Endometrial microvascular endothelial cells (primary cell): ENCODE results near the gene NRF1. TPM values are rescaled to one million over a fixed set of nuclear protein-coding genes. Genes with fewer than 3 reads are reported as not detected.
"Not testable (repeated sequence)": the region's sequence is repeated elsewhere in the genome, so short reads cannot be mapped to it uniquely, and the experiment has no call there.

Experiments used
- in situ Hi-C: cut with HindIII; loops from 2 replicates; pipeline ENCODE4 v1.10.0; 2017; ENCODE audit warnings: low sequenced_read_pairs, low pct_unique_long_range_greater_than_20kb; ENCODE audit errors: inconsistent ontology term
- total RNA-seq: library from RNA; depleted of rRNA; stranded (reverse); fragments of >200 nt; gene quantifications from one replicate; pipeline ENCODE4 v1.2.3, GENCODE V29; 2015; ENCODE audit errors: inconsistent ontology term

NRF1 gene
- total RNA-seq, 1 donor from 2014 or later, result 8.4 TPM

- in situ Hi-C loops, result no loop called here
Observed at GRCh38 chr7:129670656-129671055, 59.1 kb downstream of the NRF1 start.

DNA sequence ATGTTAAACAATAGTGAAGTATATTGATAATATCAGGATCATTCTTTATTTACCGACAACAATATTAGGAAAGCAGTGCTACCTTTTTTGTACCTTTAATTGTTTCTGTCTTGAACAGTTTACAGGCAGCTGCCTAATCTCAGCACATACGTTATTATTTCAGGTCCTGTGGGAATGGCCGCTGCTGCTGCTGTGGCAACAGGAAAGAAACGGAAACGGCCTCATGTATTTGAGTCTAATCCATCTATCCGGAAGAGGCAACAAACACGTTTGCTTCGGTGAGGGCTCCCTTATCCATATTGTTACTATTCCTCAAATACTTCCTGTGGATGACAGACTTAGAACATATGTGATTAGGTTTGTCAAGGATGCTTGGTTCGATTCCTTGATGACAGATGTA lies 59.7 kb downstream of the NRF1 start:
- in situ Hi-C loops, result no loop called here

- in situ Hi-C loops, result not testable (repeated sequence)
Observed at GRCh38 chr7:129674475-129674874, 63.0 kb downstream of the NRF1 start.

- in situ Hi-C loops, result no loop called here
Observed at GRCh38 chr7:129675521-129675920, 64.0 kb downstream of the NRF1 start.

DNA sequence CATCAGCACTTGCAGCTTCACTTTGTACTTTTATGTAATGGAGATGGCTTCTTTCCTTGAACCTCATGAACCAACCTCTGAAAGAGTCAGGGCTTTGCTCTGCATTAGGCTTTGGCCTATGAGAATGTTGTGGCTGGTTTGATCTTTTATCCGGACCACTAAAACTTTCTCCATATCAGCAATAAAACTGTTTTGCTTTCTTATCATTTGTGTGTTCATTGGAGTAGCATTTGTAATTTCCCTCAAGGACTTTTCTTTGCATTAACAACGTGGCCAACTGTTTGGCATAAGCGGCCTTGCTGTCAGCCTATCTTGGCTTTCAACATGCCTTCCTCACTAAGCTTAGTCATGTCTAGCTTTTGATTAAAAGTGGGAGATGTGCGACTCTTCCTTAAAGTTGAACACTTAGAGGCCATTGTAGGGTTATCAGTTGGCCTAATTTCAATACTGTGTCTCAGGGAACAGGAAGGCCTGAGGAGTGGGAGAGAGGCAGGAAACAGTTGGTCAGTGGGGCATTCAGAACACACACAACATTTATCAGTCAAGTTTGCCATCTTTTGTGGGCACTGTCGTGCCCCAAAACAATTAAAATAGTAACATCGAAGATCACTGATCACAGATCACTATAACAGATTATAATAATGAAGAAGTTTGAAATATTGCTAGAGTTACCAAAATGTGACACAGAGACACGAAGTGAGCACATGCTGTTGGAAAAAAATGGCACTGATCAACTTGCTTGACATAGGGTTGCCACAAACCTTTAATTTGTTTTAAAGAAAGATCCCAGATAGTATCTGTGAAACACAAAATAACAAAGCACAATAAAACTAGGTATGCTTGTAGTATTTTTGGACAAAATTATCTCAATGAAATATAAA lies 64.7 kb downstream of the NRF1 start:
- in situ Hi-C loops, result no loop called here

GRCh38 chr7:129677796-129678195 lies 66.3 kb downstream of the NRF1 start:
- in situ Hi-C loops, result no loop called here

GRCh38 chr7:129678606-129679005 lies 67.1 kb downstream of the NRF1 start:
- in situ Hi-C loops, result no loop called here

DNA sequence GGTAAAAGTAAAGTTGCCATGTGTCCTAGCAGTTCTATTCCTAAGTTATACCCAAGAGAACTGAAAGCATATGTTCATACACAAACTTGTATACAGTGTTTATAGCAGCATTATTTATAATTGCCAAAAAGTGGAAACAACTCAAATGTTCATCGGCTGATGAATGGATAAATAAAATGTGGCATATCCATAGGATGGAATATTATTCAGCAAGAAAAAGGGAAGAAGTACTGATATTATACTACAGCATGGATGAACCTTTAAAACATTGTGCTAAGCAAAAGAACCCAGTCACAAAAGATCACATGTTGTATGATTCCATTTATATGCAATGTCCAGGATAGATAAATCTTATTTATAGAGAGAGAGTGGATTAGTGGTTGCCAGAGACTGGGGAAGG lies 68.9 kb downstream of the NRF1 start:
- in situ Hi-C loops, result no loop called here

- in situ Hi-C loops, result no loop called here
Observed at GRCh38 chr7:129684777-129685176, 73.3 kb downstream of the NRF1 start.

- in situ Hi-C loops, result no loop called here
Observed at GRCh38 chr7:129686063-129686462, 74.5 kb downstream of the NRF1 start.

- in situ Hi-C loops, result no loop called here
Observed at GRCh38 chr7:129688503-129689222, 77.1 kb downstream of the NRF1 start.

DNA sequence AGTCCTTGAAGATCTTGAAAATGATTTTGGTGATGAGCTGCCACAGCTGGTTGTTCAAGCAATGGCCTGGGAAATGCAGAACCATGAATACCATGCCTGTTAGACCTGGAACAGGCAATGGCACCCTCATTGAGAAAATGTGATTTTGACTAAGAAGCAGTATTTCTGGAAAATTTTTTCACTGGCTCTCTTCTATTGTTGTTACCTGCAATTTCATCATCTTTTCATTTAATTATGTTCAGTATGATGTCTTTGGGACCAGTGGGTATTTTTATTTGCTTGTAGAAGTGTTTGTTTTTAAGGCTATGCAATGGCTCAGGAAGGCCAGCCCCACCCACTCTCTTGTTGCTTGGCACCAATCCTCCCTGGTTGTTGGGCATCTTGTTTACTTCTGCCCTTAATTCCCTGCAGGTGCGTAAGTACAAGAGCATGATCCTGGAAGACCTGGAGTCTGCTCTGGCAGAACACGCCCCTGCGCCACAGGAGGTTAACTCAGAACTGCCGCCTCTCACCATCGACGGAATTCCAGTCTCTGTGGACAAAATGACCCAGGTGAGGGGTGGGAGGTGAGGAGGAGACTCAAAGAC lies 78.6 kb downstream of the NRF1 start:
- in situ Hi-C loops, result no loop called here

DNA sequence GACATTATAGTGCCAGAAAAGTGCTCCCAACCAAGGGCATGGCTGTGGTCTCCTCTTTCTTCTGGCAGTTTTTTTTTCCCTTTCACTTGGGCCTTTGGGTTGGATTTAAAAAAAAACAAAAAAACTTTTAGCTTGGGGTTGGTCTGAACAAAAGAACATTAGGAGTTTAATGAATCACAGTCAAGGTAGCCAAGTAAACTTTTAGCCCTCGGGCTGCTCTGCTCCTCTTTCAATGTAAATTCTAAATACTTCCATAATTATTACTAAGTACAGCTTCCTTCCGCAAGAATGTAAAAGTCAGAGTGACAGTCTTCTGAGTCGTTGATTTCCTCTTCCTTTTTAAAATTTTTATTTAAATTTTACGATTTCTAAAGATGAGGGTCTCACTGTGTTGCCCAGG lies 79.2 kb downstream of the NRF1 start:
- in situ Hi-C loops, result no loop called here

DNA sequence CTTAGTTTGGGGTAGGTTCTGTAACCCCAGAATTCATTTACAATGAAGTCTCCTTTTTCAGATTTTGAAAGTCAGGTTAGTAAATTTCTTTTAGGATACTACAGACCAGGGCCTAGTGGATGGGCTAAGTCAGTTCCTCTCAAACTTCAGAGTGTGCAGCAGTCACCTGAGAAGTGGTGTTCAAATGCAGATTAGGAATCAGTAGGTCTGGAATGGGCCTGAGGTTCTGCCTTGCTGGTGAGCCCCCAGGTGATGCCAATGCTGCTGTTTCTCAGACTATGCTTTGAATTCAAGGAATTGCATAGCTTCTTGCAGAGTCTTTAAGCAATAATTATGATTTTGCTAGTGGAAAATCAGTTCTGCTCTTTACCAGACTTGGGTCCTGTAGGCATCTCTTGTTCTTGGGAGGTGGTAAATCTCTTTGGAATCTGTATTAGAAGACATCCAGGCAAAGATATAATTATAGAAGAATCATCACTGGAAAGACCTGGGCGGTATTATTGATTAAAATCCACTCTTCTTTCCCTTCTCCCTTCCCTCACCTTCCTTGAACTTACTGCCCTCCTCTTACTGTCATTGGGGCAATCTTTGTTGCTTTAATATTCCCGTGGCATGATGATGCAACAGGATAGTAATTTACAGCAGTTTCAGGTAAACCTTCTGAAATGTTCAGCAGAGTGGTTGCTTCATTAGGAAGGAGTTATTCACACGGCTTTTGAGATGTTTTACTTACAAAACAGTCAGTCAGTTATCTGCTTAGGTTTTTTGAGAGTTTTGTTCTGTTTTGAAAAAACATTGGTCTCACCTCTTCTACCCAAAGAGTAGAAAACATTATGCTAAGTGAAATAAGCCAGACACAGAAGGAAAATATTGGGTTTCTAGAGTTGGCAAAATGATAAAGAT lies 87.2 kb downstream of the NRF1 start:
- in situ Hi-C loops, result no loop called here

DNA sequence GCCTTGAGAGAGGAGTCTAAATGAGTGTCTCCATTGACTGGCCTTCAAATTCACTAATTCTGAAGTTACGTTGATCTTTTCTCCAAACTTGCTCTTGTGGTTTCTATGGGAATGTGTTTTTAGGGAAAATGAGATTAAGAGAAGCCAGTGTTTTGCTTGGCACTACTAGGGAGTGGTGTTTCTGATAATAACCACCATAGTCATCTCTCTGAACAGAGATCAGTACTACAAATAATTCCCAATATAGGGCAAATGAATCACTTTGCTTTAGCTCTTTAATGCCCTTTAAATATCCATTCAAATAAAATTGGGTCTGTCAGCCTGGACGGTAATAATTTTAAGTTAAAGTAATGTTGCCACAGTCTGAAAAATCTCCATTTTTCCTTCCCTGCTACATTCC lies 90.8 kb downstream of the NRF1 start:
- in situ Hi-C loops, result no loop called here

DNA sequence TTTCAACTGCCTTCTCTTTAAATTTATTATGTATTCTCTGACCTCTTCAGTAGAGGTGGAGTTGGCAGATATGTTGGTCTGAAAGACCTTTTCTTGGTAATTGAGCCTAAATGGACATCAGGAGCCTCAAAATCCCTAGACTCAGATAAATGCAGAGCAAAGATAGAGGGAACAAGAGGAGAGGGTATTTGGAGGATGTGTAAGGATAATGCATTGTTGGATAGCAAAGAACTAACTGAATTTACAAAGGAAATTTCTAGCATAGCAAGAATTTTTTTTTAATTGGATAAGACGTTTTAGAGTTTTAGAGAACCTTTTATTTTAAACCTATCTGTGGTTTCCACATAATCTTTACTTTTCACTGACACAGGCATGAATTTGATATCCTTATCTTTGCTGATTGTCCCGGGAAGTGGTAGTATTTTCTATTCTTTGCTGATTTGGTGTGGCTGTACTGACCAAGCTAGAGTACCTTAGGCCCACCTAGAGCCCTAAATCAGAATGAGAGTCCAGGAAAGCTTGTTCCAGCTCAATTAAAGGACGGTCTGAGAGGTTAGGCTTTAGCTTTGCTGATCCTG lies 91.3 kb downstream of the NRF1 start:
- in situ Hi-C loops, result no loop called here

GRCh38 chr7:129703751-129704150 lies 92.2 kb downstream of the NRF1 start:
- in situ Hi-C loops, result no loop called here

GRCh38 chr7:129707910-129708499 lies 96.5 kb downstream of the NRF1 start:
- in situ Hi-C loops, result no loop called here
